GM19023 (cell line): ENCODE results near the gene FGF2.
"Not testable (repeated sequence)": the region's sequence is repeated elsewhere in the genome, so short reads cannot be mapped to it uniquely, and the experiment has no call there.

ENCODE experiments used
- ATAC-seq: cut with Tn5 transposase; IDR thresholded peaks from one replicate; pipeline ENCODE4 v1.9.1; 2021; ENCODE audit warnings: mild to moderate bottlenecking, moderate library complexity; ENCODE audit not compliant: unreplicated experiment

The FGF2 gene

DNA sequence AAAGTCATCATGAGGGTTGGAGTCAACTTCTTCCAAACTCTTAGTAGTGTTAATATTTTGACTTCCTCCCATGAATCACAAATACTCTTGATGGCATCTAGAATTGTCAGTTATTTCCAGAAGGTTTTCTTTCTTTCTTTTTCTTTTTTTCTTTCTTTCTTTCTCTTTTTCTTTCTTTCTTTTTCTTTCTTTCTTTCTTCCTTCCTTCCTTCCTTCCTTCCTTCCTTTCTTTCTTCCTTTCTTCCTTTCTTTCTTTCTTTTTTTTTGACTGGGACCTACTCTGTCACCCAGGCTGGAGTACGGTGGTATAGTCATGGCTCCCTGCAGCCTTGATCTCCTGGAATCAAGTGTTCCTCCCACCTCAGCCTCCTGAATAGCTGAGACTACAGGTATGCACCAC lies 17.8 kb downstream of the FGF2 start:
- ATAC-seq: not testable (repeated sequence)

DNA sequence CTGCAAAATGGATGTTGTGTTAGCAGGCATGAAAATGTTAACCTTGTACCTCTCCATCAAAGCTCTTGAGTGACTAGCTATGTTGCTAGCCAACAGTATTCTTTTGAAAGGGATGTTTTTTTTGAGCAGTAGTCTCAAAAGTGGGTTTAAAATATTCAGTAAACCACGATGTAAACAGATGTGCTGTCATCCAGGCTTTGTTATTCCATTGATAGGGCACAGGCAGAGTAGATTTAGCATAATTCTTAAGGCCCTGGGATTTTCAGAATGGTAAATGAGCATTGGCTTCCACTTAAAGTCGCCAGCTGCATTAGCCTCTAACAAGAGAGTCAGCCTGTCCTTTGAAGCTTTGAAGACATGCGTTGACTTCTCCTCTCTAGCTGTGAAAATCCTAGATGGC lies 18.4 kb downstream of the FGF2 start:
- no peak for ATAC-seq

- ATAC-seq: no peak
These were observed 19.1 kb downstream of the FGF2 start for GRCh38 chr4:122845760-122846159.

DNA sequence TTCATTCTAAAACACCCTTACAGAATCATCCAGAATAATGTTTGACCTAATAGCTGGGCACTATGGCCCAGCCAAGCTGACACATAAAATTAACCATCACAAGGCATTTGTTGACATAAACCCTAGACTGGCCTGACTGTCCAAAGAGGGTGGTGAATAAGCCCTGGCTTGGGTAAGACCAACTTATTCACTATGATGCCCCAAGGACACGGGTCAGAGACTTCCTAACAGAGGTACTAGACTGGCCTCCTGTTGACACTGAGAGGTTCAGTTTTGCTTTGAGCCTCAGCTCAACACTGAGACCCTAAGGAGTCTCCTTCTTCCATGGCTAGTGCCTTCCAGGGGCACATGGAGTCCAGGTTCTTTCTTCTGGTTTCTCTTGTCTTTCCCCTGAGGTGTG lies 21.3 kb downstream of the FGF2 start:
- ATAC-seq: no peak

- not testable (repeated sequence) for ATAC-seq
These were observed 23.2 kb downstream of the FGF2 start for GRCh38 chr4:122849789-122850188.

- ATAC-seq: no peak
These were observed 24.9 kb downstream of the FGF2 start for GRCh38 chr4:122851568-122851967.

DNA sequence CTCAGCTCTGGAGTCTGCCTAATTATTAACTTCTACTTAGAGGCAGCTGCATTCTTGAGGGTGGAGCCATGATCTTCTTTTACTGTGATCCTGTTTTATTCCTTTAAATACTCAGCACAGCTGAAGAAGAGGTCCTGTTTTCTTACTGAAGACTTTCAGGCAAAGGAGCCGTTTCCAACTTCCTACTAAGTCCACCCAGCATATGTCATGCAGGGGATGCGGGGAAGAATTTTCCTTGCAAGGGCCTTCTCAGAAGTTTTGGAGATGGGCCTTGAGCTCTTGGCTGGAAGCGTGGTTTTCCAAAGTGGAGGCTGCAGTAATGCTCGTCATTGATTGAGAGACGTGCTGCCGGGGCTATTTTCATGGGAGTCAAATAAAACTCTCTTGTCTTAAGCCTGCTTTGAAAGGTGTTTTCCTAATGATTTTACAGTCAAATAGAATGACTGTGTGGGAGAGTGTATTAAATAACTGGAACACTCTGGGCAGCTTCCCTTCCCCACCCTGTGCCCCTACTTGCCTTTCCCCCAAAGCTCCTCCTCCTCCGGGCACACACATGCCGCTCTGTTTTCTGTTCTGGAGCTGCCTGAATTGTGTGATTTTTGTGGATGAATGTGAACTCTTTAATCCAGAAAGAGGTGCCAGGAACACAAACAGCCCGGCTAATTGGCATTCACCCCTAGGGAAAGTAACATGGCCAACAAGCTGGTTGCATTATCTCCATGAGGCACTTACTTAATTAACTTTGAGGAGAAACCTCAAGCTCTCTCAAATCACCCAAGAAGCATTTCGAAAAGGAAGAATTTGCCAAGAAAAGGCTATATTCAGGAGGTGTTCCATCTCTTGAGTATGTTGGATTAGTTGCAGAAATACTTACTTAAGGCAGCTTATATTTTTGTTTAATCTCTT lies 28.1 kb downstream of the FGF2 start:
- ATAC-seq: no peak

GRCh38 chr4:122855353-122855890 lies 28.8 kb downstream of the FGF2 start:
- ATAC-seq: no peak

DNA sequence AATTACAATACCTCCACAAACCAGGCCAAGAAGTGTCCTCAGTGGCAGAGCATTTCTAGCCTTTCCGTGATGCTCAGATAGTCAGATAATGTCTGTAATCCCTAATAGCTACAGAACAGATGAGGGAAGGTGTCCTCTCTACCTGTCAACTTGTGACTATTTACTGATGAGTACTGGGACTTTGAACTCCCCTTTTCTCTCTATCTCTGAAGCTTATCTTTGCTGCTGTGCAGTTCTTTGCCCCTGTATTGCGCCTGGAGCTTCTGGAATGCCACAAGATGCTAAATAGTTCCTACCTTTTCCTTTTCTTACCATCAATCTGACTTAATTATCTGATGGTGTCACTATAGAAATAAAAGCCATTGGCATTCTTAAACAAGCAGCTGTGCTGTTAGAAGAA lies 30.5 kb downstream of the FGF2 start:
- no peak for ATAC-seq

DNA sequence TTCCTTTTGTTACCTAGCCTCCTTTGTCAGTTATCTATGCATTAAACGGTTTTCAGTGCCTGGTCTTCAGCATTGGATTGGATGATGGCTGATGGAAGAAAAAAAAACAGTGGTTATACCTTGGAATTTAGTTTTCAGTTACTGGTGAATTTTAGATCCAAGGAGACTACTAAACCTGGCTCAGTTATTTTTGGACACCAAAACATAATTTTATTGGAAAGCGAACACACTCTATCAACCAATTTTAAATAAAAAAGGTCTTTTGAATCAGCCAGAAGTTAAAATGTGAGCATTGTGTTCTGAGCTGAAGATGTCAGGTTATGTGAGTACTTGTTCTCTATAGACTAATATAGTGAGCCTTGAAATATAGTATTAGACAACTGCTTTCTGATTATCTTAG lies 32.1 kb downstream of the FGF2 start:
- no peak for ATAC-seq

DNA sequence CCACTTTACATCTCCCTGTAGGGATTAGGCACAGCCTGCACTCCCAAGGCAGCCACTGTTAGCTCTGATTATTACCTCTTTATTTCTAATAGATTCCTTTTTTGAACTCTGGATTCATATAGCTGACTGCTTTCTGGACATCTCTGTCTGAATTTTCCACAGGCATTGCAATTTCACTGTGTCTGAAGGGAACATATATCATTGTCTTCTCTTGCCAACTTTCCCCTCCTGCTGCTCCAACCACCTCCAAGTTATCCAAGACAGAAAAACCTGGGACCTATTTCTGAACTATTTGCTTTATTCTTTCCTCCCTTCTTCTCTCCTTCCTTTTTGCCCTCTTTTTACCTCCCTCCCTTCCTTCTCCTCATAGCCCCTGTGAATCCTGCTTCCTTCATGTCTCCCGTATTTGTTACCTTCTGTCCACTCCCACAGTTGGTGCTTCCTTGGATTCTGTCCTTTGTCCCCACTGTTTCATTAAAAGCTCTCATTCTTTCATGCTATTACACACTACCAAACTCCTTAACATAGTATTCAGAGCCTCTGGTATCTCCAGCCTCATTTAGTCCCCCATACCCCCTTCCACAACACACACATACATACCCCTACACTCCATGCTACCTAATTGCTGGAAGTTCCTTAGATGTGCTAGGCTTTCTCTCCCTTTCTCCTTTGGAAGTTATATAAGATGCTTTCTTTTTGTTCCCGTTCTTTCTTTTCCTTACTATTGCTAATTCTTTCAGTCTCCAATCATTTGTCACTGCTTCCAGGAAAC lies 34.7 kb downstream of the FGF2 start:
- ATAC-seq: no peak

- ATAC-seq: no peak
These were observed 37.0 kb downstream of the FGF2 start for GRCh38 chr4:122863639-122864038.

DNA sequence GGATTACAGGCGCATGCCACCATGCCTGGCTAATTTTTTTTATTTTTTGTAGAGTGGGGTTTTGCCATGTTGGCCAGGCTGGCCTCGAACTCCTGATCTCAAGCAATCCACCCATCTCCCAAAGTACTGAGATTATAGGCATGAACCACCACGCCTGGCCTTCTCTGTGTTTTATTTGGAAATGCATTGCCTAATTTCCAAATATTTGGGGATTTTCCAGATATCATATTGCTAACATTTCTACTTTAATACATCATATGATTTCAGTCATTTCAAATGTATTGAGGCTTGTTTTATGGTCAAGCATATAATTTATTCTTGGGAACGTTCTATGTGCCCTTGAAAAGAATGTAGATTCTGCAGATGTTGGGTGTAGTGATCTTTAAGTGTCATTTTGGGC lies 38.8 kb downstream of the FGF2 start:
- no peak for ATAC-seq

GRCh38 chr4:122868235-122868634 lies 41.6 kb downstream of the FGF2 start:
- not testable (repeated sequence) for ATAC-seq

- no peak for ATAC-seq
These were observed 46.5 kb downstream of the FGF2 start for GRCh38 chr4:122873146-122873545.

GRCh38 chr4:122873821-122874593 lies 47.4 kb downstream of the FGF2 start:
- ATAC-seq: no peak

- no peak for ATAC-seq
These were observed 49.3 kb downstream of the FGF2 start for GRCh38 chr4:122875949-122876348.

- ATAC-seq: no peak
These were observed 49.8 kb downstream of the FGF2 start for GRCh38 chr4:122876456-122876855.

DNA sequence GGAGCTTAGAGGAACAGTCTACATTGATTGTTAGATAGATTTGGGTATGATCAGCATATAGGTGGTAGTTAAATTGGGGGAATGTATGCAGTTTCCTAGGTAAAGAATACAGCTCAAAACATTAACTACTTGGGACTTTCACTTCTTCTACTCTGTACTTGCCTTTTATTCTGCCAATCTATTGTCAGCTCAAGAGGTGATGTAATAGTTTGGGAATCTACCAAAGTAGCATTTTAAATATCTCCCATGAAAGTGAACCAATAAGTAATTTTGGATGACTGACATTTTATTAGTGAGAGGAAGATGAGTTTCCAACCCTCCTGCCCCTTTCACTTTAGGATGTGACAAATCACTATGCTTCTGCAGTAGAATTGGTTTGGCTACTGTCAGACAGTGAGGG lies 52.4 kb downstream of the FGF2 start:
- ATAC-seq: no peak

DNA sequence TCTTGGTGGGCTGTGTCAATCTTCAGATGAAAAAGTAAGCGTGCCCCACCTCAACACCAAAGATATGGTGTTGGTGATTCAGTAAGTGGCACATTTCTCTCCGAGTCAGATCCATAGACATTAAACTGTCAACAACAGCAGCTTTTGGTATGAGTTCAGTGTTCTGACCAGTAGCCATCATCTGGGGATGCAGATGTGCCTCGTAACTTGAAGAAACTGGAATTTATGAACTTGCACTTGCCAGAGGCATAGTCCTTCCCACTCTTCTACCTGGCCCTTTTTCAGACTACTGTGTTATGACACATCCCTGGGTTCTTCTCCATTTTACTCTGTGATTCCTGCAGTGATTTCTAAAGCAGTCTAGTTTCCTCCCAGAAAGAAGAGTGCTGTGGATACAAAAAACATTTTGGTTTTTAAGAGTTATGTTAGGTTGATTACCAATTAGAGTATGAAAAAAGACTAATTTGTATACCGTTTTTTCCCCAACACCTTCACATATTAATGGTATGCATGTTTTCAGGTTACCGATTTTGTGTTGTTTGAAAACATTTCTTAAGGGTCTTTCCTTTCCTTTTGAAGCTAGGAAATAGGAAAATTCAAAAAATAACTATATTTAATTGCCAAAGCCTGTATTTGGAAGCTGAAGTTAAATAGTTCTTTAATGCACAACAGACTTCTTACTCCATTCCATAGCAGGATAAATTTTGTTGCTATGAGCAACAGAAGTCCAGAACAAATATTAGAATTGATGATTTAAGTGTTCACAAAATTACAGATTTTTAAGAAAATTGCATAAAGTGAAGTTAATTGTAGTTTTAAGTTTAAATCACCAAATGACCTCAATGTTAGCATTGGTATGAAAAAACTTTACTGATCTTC lies 56.5 kb downstream of the FGF2 start:
- ATAC-seq: no peak
